Non-pigmented ciliary epithelial cell (primary cell): ENCODE data around the gene PDE4C.

ENCODE experiments used
- DNase-seq: peaks from one replicate; pipeline ENCODE4 v3.0.0-alpha.2; 2010; ENCODE audit warnings: low read depth

PDE4C gene

DNA sequence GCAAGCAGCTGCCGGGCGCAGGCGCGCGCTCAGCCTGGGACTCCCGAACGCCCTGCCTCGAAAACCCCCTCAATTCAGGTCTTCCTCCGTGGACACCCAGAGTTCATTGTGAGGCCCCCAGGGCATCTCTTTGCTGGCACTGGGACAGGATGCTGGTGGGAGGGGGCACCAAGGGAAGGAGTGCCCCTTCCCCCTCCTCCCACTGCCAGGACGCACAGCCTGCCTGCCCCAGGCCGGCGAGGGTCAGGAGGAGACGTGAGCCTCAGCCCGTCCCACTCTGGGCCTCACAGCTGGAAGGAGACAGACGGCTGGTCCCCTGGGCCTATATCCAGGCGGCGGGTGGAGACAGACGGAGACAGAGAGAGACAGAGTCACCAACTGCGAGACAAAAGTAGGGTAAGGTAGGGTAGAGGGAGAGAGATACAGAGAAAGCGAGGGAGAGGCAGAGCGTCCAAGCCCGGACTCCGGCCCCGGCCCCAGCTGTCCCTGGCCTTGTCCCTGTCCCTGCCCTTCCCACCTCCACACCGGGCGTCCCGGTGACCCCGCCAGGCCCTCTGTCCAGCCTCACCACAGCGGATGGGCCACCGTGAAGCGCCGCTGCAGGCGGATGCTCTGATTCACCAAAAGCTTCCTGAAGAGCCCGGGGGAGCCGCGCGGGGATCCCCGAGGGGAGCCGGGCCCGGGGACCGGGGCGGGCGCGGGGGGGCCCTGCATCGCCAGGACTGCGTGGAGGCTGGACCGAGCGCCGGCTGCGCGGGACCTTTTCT is at the start of gene PDE4C:
Gene PDE4C (minus strand): TSS at position 737 of the 767 bp plus-strand sequence. CDS start 23 bp downstream, at position 714.
- no peak for DNase-seq

DNA sequence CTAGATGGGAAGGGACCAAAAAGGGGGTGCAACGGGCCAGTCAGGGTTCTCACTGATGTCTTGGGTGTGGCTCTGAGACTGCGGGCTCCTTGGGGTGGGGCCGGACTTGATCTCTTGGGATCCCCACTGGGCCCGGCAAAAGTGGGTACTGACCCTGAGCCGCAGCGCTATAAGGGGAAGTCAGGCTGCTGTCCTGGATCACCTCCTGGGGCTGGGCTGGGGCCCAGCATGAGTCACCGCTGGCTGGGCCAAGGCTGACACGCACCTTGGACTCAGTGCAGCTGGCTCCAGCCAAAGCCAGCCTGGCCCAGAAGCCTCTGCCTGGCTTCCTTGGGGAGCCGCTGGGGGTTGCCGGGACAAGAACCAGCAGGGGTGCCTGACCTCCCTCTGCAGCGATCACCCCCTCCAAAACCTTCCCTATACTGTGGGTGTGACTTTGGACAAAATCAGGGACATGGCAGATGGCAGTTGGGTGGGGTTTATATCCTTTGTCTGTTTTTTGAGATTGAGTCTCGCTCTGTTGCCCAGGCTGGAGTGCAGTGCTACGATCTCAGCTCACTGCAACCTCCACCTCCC is 48.6 kb upstream of the PDE4C start:
- no peak for DNase-seq

DNA sequence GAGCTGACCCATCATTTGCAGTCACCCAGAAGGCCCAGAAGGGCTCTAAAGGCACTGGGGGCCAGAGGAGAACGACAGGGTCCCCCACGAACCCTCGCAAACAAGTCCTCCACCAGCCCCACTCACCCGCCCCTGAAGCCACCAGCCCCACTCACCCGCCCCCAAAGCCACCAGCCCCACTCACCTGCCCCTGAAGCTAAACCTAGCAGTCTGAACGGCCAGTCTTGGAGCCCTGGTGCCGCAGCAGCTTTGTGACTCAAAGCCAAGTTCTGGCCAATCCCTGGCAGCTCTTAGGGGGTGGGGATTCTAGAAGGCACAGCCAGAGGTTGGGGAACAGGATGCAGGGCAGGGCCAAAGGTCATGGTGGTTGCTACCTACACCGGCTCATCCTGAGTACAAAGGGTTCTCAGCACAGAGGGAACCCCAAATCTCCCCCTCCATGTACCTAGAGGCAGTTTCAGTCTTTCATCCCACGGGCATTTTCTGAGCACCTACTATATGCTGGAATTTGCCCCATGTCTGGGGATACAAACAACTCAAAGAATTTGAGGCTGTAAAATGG is 48.1 kb upstream of the PDE4C start, which contains the start of gene IQCN:
Gene IQCN (minus strand): TSS at position 234 of the 562 bp plus-strand sequence. CDS start 4,974 bp downstream, outside the sequence.
- no peak for DNase-seq

DNA sequence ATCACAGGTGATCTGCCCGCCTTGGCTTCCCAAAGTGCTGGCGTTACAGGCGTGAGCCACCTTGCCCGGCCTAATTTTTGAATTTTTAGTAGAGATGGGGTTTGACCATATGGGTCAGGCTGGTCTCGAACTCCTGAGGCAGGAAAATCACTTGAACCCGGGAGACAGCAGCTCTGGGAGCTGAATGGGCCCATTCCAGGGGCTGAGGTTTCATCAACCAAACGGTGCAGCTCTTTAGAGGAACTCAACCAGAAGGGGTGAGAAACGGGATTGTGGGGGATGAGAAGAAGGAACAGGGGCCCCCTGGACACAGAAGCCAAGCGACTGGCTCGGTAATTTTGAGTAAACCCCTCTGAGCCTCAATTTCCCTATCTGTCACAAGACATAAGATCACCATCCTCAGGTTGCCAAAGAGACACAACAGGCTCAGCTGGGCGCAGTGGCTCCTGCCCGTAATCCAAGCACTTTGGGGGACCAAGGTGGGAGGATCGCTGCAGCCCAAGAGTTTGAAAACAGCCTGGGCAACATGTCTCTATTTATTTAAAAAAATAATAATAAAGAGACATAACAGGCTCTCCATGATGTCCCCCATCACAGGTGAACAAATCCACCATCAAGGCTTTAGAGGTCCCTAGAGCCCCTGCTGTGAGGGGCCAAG is 47.5 kb upstream of the PDE4C start:
- no peak for DNase-seq

DNA sequence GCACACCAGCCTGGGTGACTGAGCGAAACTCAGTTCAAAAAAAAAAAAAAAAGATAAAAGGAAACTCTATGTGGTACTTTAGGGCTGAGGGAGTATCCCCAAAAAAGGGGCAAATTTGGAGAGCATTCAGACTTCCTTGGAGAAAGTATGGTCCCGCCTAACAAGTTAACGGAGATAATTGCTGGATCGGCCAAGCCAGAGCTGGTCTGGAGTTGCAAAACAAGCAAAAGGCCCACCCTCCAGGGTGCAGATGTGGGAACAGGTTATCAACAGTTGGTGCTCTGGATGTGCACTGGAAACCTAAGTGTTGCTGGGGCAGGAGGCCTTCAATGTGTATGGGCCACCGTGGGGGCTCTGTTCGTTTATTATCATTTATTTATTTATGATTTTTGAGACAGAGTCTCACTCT is 45.2 kb upstream of the PDE4C start:
- DNase-seq: no peak

DNA sequence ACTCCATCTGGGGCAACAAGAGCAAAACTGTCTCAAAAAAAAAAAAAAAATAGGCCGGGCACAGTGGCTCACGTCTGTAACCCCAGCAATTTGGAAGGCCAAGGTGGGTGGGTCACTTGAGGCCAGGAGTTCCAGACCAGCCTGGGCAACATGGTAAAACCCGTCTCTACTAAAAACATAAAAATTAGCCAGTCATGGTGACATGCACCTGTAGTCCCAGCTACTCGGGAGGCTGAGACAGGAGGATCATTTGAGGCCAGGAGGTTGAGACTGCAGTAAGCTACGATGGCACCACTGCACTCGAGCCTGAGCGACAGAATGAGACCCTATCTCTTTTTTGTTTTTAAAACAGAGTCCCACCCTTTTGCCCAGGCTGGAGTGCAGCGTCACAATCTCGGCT is 44.1 kb upstream of the PDE4C start:
- DNase-seq: no peak

DNA sequence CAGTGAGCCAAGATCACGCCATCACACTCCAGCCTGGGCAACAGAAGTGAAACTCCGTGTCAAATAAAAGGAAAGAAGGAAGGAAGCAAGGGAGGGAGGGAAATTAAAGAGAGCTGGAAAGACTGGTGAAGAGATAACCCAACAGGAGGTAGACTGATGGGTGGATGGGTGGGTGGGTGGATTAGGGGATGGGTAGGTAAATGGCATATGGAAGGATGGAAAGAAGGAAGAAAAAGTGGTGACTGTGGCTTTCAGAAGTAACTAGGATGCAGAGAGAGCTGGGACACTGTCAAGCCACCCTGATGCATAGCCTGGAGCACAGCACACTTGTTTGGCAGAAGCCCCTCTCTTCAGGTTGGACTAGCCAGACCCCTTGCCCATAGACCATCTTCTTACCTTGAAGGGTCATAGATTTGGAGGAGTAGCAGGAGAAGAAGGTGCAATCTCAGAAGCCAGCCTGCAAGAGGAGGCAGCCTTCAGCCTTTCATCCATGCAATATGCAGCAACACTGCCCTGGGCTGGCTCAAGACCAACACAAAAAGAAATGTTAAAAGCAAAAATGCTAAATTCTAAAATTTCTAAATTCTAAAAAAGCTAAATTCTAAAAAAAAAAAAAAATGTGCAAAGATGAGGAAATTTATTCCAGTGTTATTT is 43.0 kb upstream of the PDE4C start:
- no peak for DNase-seq

DNA sequence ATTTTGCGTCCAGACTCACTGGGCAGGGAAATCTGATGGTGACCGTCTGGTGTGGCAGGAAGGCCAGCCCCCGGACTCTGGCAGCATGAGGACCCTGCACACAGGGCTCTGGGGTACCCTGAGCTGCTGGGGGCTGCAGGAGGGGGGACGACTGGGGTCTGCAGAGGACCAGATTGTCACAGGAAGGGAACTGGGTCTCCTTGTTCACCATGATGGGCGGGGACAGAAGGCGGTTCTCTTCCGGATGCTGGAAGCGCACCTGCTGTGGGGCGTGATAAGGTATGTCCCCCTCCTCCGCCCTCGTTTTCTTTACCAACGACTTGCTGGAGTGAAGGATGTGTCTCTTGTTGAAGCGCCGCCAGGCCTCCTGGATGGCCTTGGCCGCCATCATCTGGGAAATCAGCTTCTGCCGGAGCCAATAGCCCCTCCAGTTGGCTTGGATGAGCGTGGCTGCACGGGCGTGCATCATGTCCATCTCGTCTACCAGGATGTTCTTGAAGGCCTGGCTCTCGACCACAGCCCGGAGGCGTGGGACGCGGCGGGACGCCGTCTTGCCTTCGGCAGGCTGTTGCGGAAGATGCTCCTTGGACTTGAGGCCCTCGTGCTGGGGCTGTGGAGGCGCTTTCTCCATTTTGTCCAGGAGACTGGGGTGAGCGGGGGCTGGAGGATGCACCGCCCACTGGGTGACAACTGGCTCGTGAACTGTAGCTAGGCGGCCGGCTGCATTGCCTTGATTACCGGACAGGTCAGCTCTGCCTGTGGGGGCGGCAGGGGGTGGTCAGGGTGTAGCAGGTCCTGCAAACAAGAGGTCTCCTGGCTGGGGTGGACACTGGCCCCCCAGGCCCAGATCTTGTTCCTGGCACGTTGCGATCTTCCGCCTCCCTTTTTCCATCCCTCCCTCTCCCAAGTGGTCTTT is 40.8 kb upstream of the PDE4C start:
- no peak for DNase-seq

DNA sequence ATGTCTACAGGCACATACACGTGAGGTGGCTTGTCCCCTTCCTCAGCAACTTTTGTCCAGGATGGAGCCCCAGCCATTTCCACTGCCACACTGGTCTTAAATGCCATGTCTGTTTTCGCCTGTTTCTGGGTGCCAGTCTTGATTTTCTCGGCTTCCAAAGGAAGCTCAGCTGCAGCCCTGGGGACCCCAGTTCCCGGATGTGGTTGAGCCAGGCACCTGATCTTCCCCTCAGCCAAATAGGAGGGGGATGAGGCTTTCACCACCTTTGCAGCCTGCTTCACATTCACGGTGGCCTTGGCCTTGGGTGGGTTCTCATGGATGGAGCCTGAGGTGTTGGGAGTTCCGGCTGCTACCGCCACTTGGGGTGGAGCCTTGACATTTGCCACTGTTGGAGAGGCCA is 39.3 kb upstream of the PDE4C start:
- DNase-seq: no peak

DNA sequence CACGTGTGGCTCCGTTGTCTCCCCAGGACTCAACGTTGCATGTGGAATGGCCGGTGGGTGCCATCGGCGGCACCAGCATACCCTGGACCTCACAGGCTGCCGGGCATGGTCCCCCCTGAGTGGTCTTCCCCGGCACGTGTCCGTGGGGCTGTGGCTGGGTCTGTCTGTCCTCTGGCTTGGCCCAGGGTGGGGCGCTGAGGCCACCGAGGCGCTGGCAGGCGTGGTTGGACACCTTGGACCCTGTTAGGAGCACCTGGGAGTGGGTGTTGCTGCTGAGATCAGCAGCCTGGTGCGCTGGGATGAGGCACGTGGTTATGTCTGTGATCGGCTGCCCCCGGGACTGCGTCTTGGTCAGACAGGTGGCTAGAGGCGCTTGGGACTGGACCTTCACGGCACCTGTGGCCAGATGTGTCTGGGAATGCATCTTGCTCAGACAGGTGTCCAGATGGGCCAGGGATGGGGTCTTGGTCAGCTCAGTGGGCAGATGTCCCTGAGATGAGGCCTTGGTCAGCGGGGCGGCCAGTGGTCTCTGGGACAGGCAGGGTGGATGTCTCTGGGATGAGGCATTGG is 38.8 kb upstream of the PDE4C start:
- no peak for DNase-seq

DNA sequence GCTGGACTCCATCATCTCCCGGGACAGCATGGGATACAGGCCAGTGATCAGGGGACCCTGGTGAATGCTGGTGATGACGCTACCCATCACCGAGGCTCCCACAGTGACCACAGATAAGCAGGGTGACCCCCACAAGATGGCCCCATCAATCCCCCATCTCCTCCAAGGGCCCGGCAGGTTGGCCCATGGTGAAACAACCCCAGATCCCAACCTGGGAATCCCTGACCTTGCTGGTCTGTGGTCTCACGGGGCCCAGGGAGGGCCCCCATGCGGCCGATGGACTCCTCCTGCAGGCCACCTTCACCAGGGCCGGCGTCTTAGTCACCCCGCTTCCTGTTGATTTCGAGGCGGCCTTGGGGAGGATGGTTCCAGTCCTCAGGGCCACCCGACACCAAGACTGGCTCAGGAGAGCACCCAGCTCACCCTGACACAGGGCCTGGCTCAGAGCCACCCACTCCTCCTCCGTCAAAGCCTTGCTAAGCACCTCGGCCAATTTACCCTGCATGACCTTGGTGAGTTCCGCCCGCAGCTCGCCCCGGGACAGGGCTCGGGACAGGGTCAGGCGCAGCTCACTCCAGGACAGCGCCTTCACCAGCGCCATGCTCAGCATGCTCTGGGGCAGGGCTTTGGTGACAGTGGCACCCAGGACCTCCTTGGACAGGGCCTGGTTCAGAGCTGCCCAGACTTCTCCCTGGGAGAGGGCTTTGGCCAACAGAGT is 38.1 kb upstream of the PDE4C start:
- no peak for DNase-seq

DNA sequence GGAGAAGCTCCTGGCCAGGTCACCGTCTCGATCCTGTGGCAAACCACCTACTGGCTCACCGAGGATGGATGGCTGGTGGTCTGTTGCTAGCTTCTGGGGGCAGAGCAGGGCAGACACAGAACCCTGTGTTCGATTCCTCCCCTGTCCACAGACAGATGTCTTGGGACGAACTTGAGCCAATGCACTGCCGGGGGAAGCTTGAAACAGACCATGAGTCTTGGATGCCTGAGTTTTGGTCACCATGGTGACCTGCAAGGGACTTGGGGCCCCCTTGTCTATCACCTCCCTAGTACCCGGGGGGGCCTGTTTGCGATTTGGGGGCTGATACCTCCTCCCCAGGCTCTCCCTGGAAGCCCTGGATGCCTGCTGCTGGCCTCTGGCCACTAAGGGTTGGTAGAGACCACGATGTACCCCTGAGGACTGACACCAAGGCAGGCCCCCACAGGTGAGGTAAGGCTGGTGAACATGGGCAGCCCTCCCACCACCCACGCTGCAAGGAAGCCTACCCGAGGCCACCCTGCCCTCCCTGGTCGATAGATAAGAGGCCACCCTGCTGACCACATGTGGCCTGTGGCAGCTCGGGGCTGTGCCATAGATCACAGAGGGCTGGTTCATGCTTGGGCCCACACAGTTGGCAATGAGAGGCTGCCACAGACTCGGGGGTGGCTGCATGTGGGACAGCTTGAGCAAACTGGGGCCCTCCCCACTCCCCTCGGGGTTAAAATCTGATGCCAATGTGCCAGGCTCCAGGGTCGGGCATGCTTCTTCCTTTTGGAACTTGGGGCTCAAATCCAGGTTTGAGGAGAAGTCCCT is 37.3 kb upstream of the PDE4C start:
- DNase-seq: no peak

DNA sequence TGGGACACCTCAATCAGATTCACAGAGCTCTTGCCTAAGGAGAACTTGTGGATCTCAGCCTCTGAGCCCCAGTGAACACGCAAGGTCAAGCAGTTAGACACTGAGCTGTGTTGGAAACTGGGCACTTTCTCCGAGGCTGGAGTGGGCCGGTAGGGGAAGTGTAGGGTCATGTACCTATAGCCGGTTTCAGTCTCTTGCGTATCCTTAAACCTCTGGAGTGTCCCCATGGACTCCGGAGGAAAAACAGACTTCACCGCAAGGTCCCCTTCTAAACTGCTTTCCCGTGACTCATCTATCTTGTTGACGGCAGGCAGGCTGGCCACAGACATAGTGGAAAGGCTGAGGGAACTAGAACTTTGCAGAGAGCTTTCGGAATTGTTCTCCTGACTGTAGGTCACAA is 36.7 kb upstream of the PDE4C start:
- DNase-seq: no peak

DNA sequence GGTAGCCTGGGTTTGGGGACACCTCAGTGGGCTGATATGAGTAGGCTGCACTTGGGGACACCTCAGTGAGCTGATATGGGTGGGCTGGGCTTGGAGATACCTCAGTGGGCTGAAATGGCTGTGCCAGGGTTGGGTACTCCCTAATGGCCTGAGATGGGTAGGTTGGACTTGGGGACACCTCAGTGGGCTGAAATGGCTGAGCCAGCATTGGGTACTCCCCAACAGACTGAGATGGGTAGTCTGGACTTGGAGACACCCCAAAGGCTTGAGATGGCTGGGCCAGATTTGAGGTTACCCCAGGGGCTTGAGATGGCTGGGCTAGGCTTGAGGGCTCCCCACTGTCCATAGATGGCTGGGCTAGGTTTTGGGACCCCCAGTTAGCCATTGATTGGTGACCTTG is 35.9 kb upstream of the PDE4C start:
- DNase-seq: no peak

DNA sequence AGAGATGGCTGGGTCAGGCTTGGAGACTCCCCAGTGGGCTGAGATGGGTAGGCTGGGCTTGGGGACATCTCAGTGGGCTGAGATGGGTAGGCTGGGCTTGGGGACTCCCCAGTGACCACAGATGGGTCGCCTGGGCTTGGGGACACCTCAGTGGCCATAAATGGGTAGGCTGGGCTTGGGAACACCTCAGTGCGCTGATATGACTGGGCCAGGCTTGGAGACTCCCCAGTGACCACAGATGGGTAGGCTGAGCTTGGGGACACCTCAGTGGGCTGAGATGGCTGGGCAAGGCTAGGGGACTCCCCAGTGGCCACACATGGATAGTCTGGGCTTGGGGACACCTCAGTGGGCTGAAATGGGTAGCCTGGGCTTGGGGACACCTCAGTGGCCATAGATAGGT is 35.2 kb upstream of the PDE4C start:
- DNase-seq: no peak

DNA sequence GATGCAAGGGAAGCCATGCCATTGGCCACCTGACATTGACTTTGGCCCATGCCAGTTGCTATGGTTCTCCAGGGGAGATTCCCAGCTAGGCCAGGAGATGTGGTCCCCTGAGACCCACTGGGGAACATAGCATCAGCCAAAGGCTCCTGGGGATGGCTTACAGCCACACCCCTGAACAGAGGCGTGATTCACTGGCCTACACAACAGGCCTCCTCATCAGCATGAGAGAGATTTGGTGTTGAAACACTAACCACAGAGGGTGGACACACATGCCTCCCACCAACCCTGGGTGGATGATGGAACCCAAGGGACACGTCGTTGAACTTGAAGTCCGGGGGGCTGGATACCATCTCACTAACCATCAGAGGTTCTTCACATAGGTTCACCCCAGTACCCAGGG is 33.7 kb upstream of the PDE4C start:
- DNase-seq: no peak

DNA sequence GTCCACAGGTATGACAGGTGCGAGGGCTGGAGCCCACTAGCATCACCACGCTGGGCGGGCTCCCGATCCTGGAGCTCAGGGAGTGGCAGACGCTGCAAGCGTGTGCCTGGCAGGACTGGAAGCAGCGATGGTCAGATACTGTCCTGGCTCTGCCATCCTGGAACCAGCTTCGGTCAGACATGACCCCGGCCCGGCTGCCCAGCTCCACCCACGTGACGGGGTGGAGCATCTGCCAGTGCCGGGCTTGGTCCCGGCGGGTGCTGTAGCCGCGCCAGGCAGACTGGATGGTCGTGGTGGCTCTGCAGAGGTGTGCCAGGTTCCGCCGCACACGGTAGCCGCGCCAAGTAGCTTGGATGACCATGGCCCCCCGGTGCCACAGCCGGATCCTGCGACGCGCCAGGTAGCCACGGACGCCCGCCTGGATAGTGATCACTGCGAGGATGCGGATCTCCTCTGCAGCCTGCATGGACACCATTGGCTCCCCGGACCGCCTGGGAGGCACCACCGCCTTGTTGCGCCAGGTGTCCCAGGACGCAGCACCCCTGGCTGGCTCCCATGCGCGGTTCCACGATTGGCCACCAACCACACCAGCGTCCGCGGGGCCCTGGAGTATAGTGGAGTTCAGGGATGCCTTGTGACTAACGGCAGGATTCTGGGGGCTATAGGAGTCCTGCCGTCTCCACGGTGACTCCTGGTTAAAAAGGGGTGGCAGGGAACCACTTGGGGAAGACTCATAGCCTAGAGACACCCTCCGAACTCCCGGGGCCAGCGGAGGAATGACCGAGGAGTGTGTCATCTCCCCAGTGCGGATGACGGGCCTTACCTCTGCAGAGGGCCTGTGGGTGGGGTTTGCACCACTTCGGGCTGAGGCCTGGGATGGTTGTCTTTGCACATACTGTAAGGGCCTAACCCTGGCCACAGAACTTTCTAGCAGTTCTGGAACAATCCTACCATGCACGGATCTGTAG is 31.5 kb upstream of the PDE4C start:
- no peak for DNase-seq
